HG02973 (cell line): Measurements from ENCODE around the gene THAP9.
"Not testable (repeated sequence)": the region's sequence is repeated elsewhere in the genome, so short reads cannot be mapped to it uniquely, and the experiment has no call there.

Experiments used
- ATAC-seq: cut with Tn5 transposase; IDR thresholded peaks from one replicate; pipeline ENCODE4 v1.9.1; 2021; ENCODE audit warnings: moderate library complexity; ENCODE audit not compliant: unreplicated experiment

THAP9 gene

GRCh38 chr4:82893942-82894341 lies 6.6 kb upstream of the THAP9 start:
- ATAC-seq, result no peak

DNA sequence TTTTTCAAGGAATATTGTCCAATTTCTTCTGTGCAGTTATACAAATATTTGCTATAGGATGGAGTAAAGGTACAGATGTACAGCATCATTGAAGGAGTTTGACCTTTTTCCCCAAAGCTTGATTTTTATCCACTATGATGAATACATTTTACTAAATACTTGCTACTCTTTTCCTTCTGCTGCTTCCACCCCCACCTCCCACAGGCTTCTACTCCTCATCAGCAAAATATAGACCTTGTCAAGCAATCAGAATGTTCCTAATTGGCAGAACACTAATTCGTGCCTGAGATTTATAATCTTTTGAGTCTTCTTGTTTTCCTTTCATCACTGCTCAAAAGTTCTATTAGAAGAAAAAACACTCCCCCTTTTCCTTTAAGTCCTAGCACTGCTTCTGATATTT lies 3.8 kb upstream of the THAP9 start:
- ATAC-seq, result no peak

GRCh38 chr4:82898322-82899243 lies 2.0 kb upstream of the THAP9 start:
- ATAC-seq, result no peak

DNA sequence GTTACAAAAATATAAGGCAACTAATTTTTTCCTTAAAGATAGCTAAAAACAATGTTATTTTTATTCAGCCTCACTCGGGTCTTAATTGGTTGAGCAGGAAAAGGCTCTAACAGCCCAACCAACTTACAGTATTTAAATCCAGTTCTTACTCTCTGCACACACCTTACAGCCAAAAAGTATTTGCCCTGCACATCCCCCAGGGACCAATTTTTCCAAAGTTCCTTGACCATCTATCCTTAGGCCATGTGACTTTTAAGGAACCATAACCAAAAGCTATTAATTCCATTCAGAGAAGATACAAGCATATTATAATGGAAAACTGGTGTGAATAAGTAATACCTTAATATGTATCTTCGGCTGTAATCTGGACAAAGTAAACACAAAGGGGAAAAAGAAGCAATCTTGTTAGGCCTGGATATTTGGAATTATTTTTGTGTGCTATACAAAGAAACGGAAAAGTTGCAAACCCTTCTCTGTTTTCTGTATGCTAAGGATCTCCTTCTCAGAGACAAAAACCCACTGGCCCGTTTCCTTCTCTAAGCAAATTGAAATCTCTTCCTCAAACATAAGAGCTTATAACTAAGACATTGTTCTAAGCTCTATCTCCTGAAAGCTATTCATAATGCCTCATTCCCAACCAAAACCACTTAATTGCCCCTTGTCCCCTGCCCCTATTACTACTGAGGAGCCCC lies 1.0 kb upstream of the THAP9 start:
- ATAC-seq, result no peak

- ATAC-seq, result peak; percentile 1
These were observed 497 bp upstream of the THAP9 start for GRCh38 chr4:82900066-82900410.

DNA sequence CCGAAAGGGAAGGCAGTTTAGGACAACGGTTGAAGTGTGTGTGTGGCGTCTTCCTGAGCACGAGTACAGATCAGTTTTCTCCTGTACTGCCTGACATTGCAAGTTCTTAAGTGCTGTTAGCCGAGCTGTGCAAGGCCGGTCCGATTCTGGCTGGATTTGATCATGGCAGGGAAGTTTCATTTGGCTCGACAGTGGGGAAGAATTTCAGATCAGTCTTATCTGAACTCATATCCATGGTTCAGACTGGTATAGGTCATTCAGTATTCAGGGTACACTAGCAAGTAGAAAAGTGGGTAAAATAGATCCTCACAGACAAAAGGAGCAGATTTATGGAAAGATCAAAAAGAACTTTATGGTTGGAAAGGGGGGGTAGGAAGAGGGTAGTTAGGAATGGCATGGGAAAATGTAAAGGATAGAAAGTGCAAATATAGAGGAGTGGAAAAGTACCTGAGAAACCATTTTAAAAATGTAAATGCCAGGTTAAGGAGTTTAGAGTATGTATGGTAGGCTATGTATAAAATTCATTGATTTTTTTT lies 716 bp downstream of the THAP9 start:
- ATAC-seq, result no peak

GRCh38 chr4:82903737-82904136 lies 3.2 kb downstream of the THAP9 start:
- no peak for ATAC-seq

- peak; percentile 53 for ATAC-seq
These were observed 4.7 kb downstream of the THAP9 start for GRCh38 chr4:82905205-82905604.

GRCh38 chr4:82906469-82906868 lies 5.9 kb downstream of the THAP9 start:
- peak; percentile 41 for ATAC-seq

DNA sequence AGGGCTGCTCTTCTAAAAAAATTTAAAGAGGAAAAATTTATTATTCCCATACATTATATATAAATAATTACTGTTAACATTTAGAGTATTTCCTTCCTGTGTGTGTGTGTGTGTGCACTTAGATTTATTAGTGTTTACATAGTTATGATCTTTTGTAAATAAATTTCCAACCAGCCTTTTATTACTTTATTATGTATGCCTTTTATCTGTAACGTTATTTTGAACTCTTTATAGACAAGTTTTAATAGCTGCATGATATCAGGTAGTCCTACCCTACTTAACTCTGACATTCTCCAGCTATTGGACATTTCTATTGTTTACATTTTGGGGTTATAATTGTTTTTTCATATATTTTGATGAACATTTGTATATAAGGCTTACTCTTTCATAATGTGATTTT lies 8.8 kb downstream of the THAP9 start:
- no peak for ATAC-seq

- no peak for ATAC-seq
These were observed 12.8 kb downstream of the THAP9 start for GRCh38 chr4:82913305-82913704.

DNA sequence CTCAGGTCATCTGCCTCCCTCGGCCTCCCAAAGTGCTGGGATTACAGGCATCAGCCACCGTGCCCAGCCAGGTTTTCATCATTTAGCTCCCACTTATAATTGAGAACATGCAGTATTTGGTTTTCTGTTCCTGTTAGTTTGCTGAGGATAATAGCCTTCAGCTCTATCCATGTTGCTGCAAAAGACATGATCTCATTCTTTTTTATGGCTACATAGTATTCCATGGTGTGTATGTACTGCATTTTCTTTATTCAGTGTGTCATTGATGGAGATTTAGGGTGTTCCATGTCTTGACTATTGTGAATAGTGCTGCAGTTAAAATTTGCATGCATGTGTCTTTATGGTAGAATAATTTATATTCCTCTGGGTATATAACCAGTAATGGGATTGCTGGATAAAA lies 13.4 kb downstream of the THAP9 start:
- ATAC-seq, result not testable (repeated sequence)

DNA sequence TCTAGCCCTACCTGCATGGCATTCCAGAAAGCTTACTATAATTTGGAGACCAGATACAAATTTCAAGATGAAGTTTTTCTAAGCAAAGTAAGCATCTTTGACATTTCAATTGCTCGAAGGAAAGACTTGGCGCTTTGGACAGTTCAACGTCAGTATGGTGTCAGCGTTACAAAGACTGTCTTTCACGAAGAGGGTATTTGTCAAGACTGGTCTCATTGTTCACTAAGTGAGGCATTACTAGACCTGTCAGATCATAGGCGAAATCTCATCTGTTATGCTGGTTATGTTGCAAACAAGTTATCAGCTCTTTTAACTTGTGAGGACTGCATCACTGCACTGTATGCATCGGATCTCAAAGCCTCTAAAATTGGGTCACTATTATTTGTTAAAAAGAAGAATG lies 17.6 kb downstream of the THAP9 start:
- ATAC-seq, result no peak

GRCh38 chr4:82919386-82919785 lies 18.9 kb downstream of the THAP9 start:
- ATAC-seq, result no peak

DNA sequence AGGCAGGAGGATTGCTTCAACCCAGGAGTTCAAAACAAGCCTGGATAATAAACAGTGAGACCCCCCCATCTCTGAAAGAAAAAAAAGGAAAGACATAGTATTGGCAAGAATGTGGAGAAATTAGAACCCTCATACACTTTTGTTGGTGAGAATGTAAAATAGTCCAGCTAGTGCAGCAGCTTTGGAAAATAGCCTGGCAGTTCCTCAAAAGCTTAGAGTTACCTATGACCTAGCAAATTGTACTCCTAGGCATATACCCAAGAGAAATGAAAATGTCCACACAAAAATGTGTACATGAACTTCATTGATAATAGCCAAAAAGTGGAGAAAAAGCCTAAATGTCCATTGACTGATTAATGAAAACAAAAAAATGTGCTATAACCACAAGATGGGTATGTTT lies 21.3 kb downstream of the THAP9 start:
- ATAC-seq, result no peak

DNA sequence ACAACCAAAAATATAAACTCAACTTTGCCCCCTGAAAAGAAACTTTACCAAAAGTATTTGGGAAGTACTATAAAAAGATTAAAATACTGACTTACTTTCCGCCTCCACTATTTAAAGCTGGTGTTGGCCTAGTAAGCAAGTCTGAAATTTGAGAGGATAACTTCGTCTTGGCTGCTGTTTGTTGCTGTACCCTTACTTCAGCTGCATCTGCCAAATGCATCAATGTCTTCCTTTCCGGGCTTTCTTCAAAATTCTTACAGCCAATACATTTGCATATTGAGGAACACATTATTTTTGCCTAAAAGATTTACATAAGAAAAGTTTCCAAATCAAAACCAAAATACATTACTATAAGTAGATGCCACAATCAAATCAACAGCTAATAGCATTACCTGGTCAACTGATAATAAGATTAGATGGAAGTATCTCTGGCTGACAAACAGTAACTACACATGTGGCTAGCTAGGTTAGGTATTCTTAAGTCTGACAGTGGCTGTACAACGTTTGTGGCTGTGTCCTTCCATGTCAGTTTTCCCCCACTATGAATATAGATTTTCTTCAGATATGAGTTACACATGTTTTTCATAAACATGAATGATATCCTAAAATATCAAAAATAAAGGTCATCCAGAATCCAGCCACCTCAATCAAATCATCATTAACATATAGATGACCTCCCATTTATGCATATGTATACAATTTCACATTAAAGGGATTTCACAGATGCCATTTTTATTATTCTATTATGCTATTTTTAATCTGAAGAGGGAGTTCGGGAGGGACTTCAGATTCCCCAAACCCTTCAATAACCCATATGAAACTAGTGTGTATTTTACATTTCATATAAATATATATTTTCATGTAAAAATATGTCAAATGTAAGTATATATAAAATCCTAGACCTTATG lies 30.6 kb downstream of the THAP9 start:
- ATAC-seq, result no peak

DNA sequence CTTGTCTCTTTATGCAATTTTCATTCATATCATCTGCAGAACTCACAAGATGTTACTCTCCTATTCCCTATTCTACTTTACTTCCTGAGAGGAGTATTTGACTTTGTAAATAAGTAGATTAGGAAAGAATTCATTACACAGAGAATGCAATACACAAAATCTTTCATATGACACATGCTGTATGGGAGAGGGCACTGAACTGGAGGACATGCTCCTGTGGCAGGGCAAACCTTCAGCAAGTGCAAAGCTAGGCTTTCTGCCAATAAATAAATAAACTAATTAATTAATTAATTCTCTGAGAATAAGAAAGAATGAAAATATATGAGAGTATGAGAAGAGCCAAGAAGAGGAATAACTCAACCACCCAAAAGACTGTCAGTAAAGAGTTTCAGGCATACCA lies 33.9 kb downstream of the THAP9 start:
- no peak for ATAC-seq

DNA sequence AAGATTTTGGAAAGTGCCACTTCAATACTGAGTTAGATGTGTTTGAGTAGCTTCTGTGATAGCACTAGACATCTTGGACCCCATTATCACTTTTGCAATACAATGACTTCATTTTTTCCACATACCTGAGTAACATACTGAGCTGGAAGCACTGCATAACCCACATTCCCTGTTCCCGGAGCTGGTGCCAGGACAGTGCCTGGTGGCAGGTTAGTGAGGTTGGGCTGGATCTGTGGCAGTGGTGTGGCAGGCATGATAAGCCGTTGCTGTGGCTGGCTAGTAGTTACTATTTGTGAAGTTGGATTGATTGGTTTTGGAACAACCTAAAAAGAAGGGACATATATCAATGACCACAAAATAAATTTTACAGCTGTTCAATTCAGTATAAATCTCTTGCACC lies 38.9 kb downstream of the THAP9 start:
- no peak for ATAC-seq

- ATAC-seq, result no peak
These were observed 47.0 kb downstream of the THAP9 start for GRCh38 chr4:82947498-82947897.

DNA sequence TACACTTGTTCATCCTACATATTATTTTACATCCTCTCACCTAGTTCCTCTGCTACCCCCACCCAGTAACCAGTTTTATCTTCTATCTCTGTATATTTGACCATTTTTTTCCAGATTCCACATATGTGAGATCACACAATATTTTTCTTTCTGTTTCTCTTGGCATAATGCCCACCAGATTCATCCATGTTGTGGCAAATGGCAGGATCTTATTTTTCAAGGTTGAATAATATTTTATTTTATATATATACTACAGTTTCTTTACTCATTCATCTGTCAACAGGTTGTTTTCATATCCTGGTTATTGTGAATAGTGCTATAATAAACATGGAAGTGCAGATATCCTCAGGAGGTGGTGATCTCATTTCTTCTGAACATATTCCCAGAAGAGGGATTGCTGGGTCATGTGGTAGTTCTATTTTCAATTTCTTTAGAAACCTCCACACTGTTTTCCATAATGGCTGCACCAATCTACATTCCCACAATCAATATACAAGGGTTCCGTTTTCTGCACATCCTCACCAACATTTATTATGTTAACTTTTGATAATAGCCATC lies 48.2 kb downstream of the THAP9 start:
- ATAC-seq, result no peak

DNA sequence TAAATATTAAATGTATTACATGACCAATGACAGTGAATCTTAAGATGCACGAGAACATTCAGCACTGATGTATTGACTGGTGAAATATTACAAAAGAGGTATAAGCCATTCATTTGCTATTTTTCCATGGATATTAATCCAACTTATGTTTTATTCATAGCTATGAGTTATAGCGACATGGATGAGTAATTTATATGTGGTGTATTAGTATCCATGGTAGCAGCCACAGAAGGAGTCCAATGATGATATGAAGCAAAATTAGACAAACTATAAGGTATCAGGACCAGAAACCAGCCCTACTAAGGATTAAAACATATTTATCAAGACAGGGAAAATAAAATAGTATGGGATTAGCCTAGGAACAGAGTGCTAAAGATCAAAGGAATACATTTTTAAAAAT lies 50.7 kb downstream of the THAP9 start:
- ATAC-seq, result no peak
